ENCODE results near the gene BFSP1. TPM values are rescaled to one million over a fixed set of nuclear protein-coding genes. Genes with fewer than 3 reads are reported as not detected.
A peak's percentile ranks its signal among the peaks of the same experiment; 100 is the strongest.

BFSP1 gene
- total RNA-seq, 2 experiments from 2014 or later: 2.0 to 2.2 TPM

- Mint-ChIP-seq H3K27ac (no peak overlapping the region), H3K4me1 (peaks cover 25% of the 10 kb centered on the region), H3K27me3 (peaks cover 23% of the 10 kb centered on the region), H3K9me3 (peaks cover 3% of the 10 kb centered on the region), H3K36me3 (ENCODE audit: low read depth) (no peaks in the 10 kb centered on the region), H3K4me3 (peak overlapping the region; percentile 53)
- ChIA-PET POLR2A (no interaction called here), CTCF (no interaction called here)
- DNase-seq: no peak
Observed at GRCh38 chr20:17568045-17568788, 37.0 kb upstream of the BFSP1 start.

- Mint-ChIP-seq H3K27me3 (peaks cover 23% of the 10 kb centered on the region), H3K4me3 (no peak overlapping the region), H3K36me3 (ENCODE audit: low read depth) (no peaks in the 10 kb centered on the region), H3K9me3 (peaks cover 3% of the 10 kb centered on the region), H3K4me1 (peaks cover 9% of the 10 kb centered on the region), H3K27ac (no peak overlapping the region)
- no peak for DNase-seq
- CTCF ChIA-PET: interaction anchor here (0.8 kb wide), 1 partner anchor 11 kb away, joined by 3 read pairs; no protein-coding TSS in a partner anchor
- POLR2A ChIA-PET: no interaction called here
Observed at GRCh38 chr20:17566345-17566744, 35.2 kb upstream of the BFSP1 start.

- no peak overlapping the region for H3K27ac Mint-ChIP-seq
- POLR2A ChIA-PET: no interaction called here
- peaks cover 3% of the 10 kb centered on the region for H3K9me3 Mint-ChIP-seq
- DNase-seq: no peak
- H3K4me1 Mint-ChIP-seq: peaks cover 9% of the 10 kb centered on the region
- H3K4me3 Mint-ChIP-seq: no peak overlapping the region
- peaks cover 23% of the 10 kb centered on the region for H3K27me3 Mint-ChIP-seq
- H3K36me3 Mint-ChIP-seq (ENCODE audit: low read depth): no peaks in the 10 kb centered on the region
- CTCF ChIA-PET: interaction anchor here (1.2 kb wide), 1 partner anchor 38 kb away, joined by 3 read pairs; no protein-coding TSS in a partner anchor
Observed at GRCh38 chr20:17565169-17565845, 34.1 kb upstream of the BFSP1 start.

GRCh38 chr20:17562804-17563305 is 31.7 kb upstream of the BFSP1 start:
- H3K27ac Mint-ChIP-seq: no peak overlapping the region
- peaks cover 3% of the 10 kb centered on the region for H3K9me3 Mint-ChIP-seq
- H3K4me3 Mint-ChIP-seq: no peak overlapping the region
- CTCF ChIA-PET: no interaction called here
- no peak for DNase-seq
- H3K27me3 Mint-ChIP-seq: peaks cover 16% of the 10 kb centered on the region
- no peaks in the 10 kb centered on the region for H3K36me3 Mint-ChIP-seq (ENCODE audit: low read depth)
- H3K4me1 Mint-ChIP-seq: peaks cover 21% of the 10 kb centered on the region
- POLR2A ChIA-PET: no interaction called here

- Mint-ChIP-seq H3K27ac (no peak overlapping the region), H3K36me3 (ENCODE audit: low read depth) (no peaks in the 10 kb centered on the region), H3K4me1 (peaks cover 21% of the 10 kb centered on the region), H3K4me3 (no peak overlapping the region), H3K27me3 (peaks cover 8% of the 10 kb centered on the region), H3K9me3 (no peaks in the 10 kb centered on the region)
- ChIA-PET CTCF (interaction anchor here (1.8 kb wide), 1 partner anchor 10 kb away, joined by 7 read pairs; the partner anchor contains the start of gene DSTN), POLR2A (no interaction called here)
- no peak for DNase-seq
Observed at GRCh38 chr20:17560344-17561074, 29.3 kb upstream of the BFSP1 start.

- peaks cover 21% of the 10 kb centered on the region for H3K4me1 Mint-ChIP-seq
- H3K9me3 Mint-ChIP-seq: no peaks in the 10 kb centered on the region
- no peaks in the 10 kb centered on the region for H3K36me3 Mint-ChIP-seq (ENCODE audit: low read depth)
- peaks cover 4% of the 10 kb centered on the region for H3K27me3 Mint-ChIP-seq
- CTCF ChIA-PET: interaction anchor here (1.0 to 1.8 kb wide), 2 partner anchors 11 to 23 kb away, joined by 3 to 7 read pairs; partner anchors contain the start of gene DSTN
- DNase-seq: no peak
- POLR2A ChIA-PET: no interaction called here
- H3K4me3 Mint-ChIP-seq: no peak overlapping the region
- H3K27ac Mint-ChIP-seq: no peak overlapping the region
Observed at GRCh38 chr20:17559338-17559737, 28.2 kb upstream of the BFSP1 start.

GRCh38 chr20:17558941-17559304 is 27.7 kb upstream of the BFSP1 start:
- H3K9me3 Mint-ChIP-seq: no peaks in the 10 kb centered on the region
- no peak overlapping the region for H3K4me3 Mint-ChIP-seq
- DNase-seq: no peak
- POLR2A ChIA-PET: no interaction called here
- CTCF ChIA-PET: interaction anchor here (0.9 to 1.0 kb wide), 2 partner anchors 24 to 116 kb away, joined by 3 read pairs; no protein-coding TSS in a partner anchor
- peaks cover 21% of the 10 kb centered on the region for H3K4me1 Mint-ChIP-seq
- H3K27ac Mint-ChIP-seq: no peak overlapping the region
- no peaks in the 10 kb centered on the region for H3K36me3 Mint-ChIP-seq (ENCODE audit: low read depth)
- peaks cover 2% of the 10 kb centered on the region for H3K27me3 Mint-ChIP-seq

- Mint-ChIP-seq H3K27ac (no peak overlapping the region), H3K9me3 (no peaks in the 10 kb centered on the region), H3K4me1 (peaks cover 21% of the 10 kb centered on the region), H3K4me3 (no peak overlapping the region), H3K27me3 (no peaks in the 10 kb centered on the region), H3K36me3 (ENCODE audit: low read depth) (no peaks in the 10 kb centered on the region)
- no peak for DNase-seq
- POLR2A ChIA-PET: no interaction called here
- CTCF ChIA-PET: interaction anchor here (0.9 to 1.0 kb wide), 2 partner anchors 24 to 117 kb away, joined by 3 read pairs; no protein-coding TSS in a partner anchor
Observed at GRCh38 chr20:17558154-17558940, 27.2 kb upstream of the BFSP1 start.

- POLR2A ChIA-PET: no interaction called here
- DNase-seq: no peak
- Mint-ChIP-seq H3K27me3 (no peaks in the 10 kb centered on the region), H3K4me3 (no peak overlapping the region), H3K27ac (no peak overlapping the region), H3K4me1 (peaks cover 21% of the 10 kb centered on the region), H3K9me3 (no peaks in the 10 kb centered on the region), H3K36me3 (ENCODE audit: low read depth) (no peaks in the 10 kb centered on the region)
- CTCF ChIA-PET: no interaction called here
Observed at GRCh38 chr20:17557675-17558006, 26.5 kb upstream of the BFSP1 start.

GRCh38 chr20:17556837-17557674 is 25.9 kb upstream of the BFSP1 start:
- Mint-ChIP-seq H3K4me1 (peaks cover 21% of the 10 kb centered on the region), H3K27me3 (no peaks in the 10 kb centered on the region), H3K36me3 (ENCODE audit: low read depth) (no peaks in the 10 kb centered on the region), H3K27ac (no peak overlapping the region), H3K4me3 (no peak overlapping the region), H3K9me3 (no peaks in the 10 kb centered on the region)
- POLR2A ChIA-PET: no interaction called here
- no peak for DNase-seq
- CTCF ChIA-PET: interaction anchor here (1.3 kb wide), 1 partner anchor 17 kb away, joined by 4 read pairs; no protein-coding TSS in a partner anchor

GRCh38 chr20:17555106-17555505 is 23.9 kb upstream of the BFSP1 start:
- Mint-ChIP-seq H3K4me3 (no peak overlapping the region), H3K27ac (no peak overlapping the region), H3K36me3 (ENCODE audit: low read depth) (no peaks in the 10 kb centered on the region), H3K9me3 (no peaks in the 10 kb centered on the region), H3K4me1 (peaks cover 12% of the 10 kb centered on the region), H3K27me3 (no peaks in the 10 kb centered on the region)
- no peak for DNase-seq
- POLR2A ChIA-PET: no interaction called here
- CTCF ChIA-PET: no interaction called here

- DNase-seq: no peak
- no peaks in the 10 kb centered on the region for H3K36me3 Mint-ChIP-seq (ENCODE audit: low read depth)
- no peaks in the 10 kb centered on the region for H3K9me3 Mint-ChIP-seq
- H3K27me3 Mint-ChIP-seq: peaks cover 33% of the 10 kb centered on the region
- no peak overlapping the region for H3K4me3 Mint-ChIP-seq
- no peak overlapping the region for H3K27ac Mint-ChIP-seq
- H3K4me1 Mint-ChIP-seq: no peaks in the 10 kb centered on the region
- ChIA-PET POLR2A (no interaction called here), CTCF (no interaction called here)
Observed at GRCh38 chr20:17549131-17549530, 18.0 kb upstream of the BFSP1 start.
